Osteoblast (primary cell): ENCODE results near the gene TBC1D9B. TPM values are rescaled to one million over a fixed set of nuclear protein-coding genes. Genes with fewer than 3 reads are reported as not detected.
A peak's percentile ranks its signal among the peaks of the same experiment; 100 is the strongest.

Experiments
- DNase-seq: peaks from one replicate; pipeline ENCODE4 v3.0.0; 2011; ENCODE audit warnings: low spot score, mixed read lengths; ENCODE audit not compliant: insufficient read length; ENCODE audit errors: missing footprints
- H2AFZ ChIP-seq: 2 replicates; pipeline ENCODE4 v1.6.0; 2011; ENCODE audit warnings: mild to moderate bottlenecking, low read length
- H3K27ac ChIP-seq: 2 replicates; pipeline ENCODE4 v1.5.1; 2011; ENCODE audit warnings: mild to moderate bottlenecking, low read depth, low read length, moderate library complexity
- H3K27me3 ChIP-seq: 2 replicates; pipeline ENCODE4 v1.6.0; 2012; ENCODE audit warnings: mild to moderate bottlenecking, control low read depth, inconsistent platforms, low read length, moderate library complexity; ENCODE audit not compliant: insufficient read depth
- H3K36me3 ChIP-seq: 2 replicates; pipeline ENCODE4 v1.5.1; 2011; ENCODE audit warnings: mild to moderate bottlenecking, low read length, control low read depth, moderate library complexity; ENCODE audit not compliant: insufficient read depth
- H3K4me1 ChIP-seq: 2 replicates; pipeline ENCODE4 v1.5.1; 2011; ENCODE audit warnings: mild to moderate bottlenecking, low read length, control low read depth, moderate library complexity; ENCODE audit not compliant: insufficient read depth
- H3K4me2 ChIP-seq: 2 replicates; pipeline ENCODE4 v1.6.0; 2011; ENCODE audit warnings: mild to moderate bottlenecking, low read length; ENCODE audit not compliant: insufficient read depth
- H3K4me3 ChIP-seq: fragments of 200-600 bp; sonication (generic); 3 replicates; pipeline ENCODE4 v1.5.1; 2012; ENCODE audit warnings: mild to moderate bottlenecking, low read length, inconsistent platforms; ENCODE audit not compliant: insufficient read depth
- H3K79me2 ChIP-seq: 2 replicates; pipeline ENCODE4 v1.6.0; 2012; ENCODE audit warnings: mild to moderate bottlenecking, low read length, control low read depth, inconsistent platforms; ENCODE audit not compliant: insufficient read depth
- H3K9me3 ChIP-seq: 2 replicates; pipeline ENCODE4 v1.5.1; 2011; ENCODE audit warnings: low read depth, low read length, control low read depth
- H4K20me1 ChIP-seq: 2 replicates; pipeline ENCODE4 v1.6.0; 2012; ENCODE audit warnings: mild to moderate bottlenecking, low read length, control low read depth; ENCODE audit not compliant: insufficient read depth
- total RNA-seq: library from RNA; depleted of rRNA; stranded (reverse); fragments of >200 nt; gene quantifications from 2 replicates; pipeline ENCODE4 v1.2.3, GENCODE V29; 2012
- TF ChIP-seq, protein P1 (sequence below): IDR thresholded peaks from 2 replicates; pipeline ENCODE4 v1.5.1; 2011; ENCODE audit warnings: mild to moderate bottlenecking, low read depth, low read length, moderate library complexity; ENCODE audit errors: extremely low read depth

Gene TBC1D9B
- total RNA-seq, 1 donor = 89.4 TPM

DNA sequence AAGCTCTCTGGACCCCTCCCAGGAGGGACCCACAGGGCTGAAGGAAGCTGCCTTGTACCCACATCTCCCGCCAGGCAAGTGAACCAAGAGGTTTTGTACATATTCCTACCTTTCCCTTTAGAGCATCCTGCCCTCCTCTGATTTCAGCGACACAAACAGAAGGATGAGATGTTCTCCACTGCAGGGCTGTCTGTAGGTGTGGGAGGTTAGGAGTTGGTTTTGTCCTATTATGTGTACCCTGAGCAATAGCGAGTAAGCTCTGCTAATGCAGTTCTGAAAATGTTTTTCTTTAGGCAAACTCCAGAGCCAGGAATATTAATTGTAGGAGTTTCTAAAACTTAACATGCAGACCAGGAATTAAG, 74.0 kb downstream of the TBC1D9B start:
- H3K4me2 ChIP-seq = no peak overlapping the region
- DNase-seq = peak; percentile 9
- no peaks in the 10 kb centered on the region for H3K27me3 ChIP-seq
- H4K20me1 ChIP-seq = peaks cover 47% of the 10 kb centered on the region
- no peak overlapping the region for H2AFZ ChIP-seq
- no peak overlapping the region for H3K27ac ChIP-seq
- H3K4me3 ChIP-seq = no peak overlapping the region
- H3K9me3 ChIP-seq = no peaks in the 10 kb centered on the region
- TF ChIP-seq, protein P1, sequence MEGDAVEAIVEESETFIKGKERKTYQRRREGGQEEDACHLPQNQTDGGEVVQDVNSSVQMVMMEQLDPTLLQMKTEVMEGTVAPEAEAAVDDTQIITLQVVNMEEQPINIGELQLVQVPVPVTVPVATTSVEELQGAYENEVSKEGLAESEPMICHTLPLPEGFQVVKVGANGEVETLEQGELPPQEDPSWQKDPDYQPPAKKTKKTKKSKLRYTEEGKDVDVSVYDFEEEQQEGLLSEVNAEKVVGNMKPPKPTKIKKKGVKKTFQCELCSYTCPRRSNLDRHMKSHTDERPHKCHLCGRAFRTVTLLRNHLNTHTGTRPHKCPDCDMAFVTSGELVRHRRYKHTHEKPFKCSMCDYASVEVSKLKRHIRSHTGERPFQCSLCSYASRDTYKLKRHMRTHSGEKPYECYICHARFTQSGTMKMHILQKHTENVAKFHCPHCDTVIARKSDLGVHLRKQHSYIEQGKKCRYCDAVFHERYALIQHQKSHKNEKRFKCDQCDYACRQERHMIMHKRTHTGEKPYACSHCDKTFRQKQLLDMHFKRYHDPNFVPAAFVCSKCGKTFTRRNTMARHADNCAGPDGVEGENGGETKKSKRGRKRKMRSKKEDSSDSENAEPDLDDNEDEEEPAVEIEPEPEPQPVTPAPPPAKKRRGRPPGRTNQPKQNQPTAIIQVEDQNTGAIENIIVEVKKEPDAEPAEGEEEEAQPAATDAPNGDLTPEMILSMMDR = no peak
- peaks cover 29% of the 10 kb centered on the region for H3K79me2 ChIP-seq
- no peaks in the 10 kb centered on the region for H3K4me1 ChIP-seq
- H3K36me3 ChIP-seq = peaks cover 83% of the 10 kb centered on the region

DNA sequence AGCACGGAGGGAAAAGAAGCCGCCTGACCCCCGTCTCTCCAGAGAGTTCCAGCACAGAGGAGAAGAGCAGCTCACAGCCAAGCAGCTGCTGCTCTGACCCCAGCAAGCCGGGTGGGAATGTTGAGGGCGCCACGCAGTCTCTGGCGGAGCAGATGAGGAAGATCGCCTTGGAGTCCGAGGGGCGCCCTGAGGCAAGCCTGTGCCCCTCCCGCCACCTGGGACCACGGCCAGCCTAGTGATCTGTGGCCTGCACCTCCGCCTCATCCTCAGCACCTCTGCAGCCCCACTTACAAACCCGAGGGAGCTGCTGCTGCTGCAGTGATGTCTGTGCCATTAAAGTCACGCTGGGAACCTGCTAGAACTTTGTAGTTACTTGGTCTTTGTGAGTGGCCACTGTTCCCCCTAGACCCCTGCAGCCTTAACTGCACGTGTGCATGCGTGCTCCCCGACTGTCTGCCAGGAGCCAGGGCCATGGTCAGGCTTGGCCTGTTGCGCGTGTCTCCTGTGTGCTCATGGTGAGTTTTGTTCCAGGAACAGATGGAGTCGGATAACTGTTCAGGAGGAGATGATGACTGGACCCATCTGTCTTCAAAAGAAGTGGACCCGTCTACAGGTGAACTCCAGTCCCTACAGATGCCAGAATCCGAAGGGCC, 74.5 kb downstream of the TBC1D9B start:
- Histone ChIP-seq H3K4me2 (no peak overlapping the region), H3K27ac (no peak overlapping the region), H4K20me1 (peaks cover 49% of the 10 kb centered on the region), H3K79me2 (peaks cover 30% of the 10 kb centered on the region), H2AFZ (no peak overlapping the region), H3K9me3 (no peaks in the 10 kb centered on the region), H3K4me3 (no peak overlapping the region), H3K27me3 (no peaks in the 10 kb centered on the region), H3K36me3 (peaks cover 84% of the 10 kb centered on the region), H3K4me1 (no peaks in the 10 kb centered on the region)
- TF ChIP-seq, protein P1 = no peak
- peak; percentile 36 for DNase-seq

DNA sequence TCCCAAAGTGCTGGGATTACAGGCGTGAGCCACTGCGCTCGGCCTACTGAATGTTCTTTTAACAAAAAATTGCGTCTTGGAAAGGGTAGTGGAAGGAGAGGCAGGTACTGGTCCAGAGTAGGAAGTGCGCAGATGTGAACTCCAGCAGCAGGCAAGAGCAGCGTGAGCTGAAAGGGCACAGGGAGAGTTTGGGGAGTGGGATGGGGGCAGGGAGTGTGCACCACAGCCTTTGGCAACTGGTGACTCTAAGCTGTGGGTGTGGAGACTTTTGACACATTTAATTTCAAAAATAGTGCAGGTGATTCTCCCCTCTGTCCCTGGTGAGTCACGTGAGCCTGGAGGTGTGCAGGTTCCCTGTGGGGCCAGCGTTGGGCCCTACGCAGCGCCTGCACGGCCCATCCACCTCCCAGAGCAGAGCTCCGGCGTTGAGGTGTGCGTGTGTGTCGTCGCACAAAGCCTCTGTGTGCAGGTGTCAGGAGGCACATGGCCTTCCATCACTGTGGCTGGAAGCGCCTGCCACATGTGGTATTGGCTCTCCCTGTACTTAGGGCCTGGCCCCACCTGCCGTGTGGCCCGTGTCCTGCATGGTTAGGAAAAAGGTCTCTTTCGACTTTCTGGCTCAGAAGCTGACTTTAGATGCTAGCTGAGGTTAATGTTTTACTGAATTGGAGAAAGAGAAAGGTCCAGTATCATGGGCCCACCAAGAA, 75.5 kb downstream of the TBC1D9B start:
- H3K4me1 ChIP-seq = no peaks in the 10 kb centered on the region
- H3K27ac ChIP-seq = no peak overlapping the region
- H3K4me2 ChIP-seq = no peak overlapping the region
- peaks cover 38% of the 10 kb centered on the region for H3K79me2 ChIP-seq
- peaks cover 46% of the 10 kb centered on the region for H4K20me1 ChIP-seq
- no peak overlapping the region for H2AFZ ChIP-seq
- no peaks in the 10 kb centered on the region for H3K9me3 ChIP-seq
- TF ChIP-seq, protein P1 = no peak
- peak; percentile 70 for DNase-seq
- peaks cover 83% of the 10 kb centered on the region for H3K36me3 ChIP-seq
- H3K27me3 ChIP-seq = no peaks in the 10 kb centered on the region
- no peak overlapping the region for H3K4me3 ChIP-seq

DNA sequence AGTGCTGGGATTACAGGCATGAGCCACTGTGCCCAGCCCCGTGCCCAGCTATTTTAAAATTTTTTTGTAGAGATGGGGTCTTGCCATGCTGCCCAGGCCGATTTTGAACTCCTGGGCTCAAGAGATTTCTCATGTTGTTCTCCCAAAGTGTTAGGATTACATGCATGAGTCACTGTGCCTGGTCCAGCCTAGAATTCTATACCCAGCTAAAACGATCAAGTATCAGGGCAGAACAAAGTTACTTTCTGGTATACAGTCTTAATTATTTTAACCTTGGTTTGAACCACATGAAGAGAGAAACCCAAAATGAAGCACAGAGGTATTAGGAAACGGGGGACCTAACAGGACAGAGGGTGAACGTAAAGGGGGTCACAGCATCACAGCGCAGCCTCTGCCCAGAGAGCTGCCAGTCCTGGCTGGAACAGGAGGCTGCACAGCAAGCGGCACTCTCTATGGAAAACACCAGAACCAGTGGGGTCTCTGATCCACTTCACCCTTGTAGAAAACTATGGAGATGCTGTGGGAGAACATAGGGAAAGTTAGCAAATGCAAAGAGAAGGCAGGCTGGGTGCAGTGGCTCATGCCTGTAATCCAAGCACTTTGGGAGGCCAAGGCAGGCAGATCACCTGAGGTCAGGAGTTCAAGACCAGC, 76.8 kb downstream of the TBC1D9B start:
- no peaks in the 10 kb centered on the region for H3K4me1 ChIP-seq
- no peak overlapping the region for H3K27ac ChIP-seq
- peak; percentile 10 for DNase-seq
- peaks cover 45% of the 10 kb centered on the region for H3K79me2 ChIP-seq
- no peaks in the 10 kb centered on the region for H3K9me3 ChIP-seq
- no peaks in the 10 kb centered on the region for H3K27me3 ChIP-seq
- H4K20me1 ChIP-seq = peaks cover 52% of the 10 kb centered on the region
- H2AFZ ChIP-seq = no peak overlapping the region
- no peak overlapping the region for H3K4me3 ChIP-seq
- H3K36me3 ChIP-seq = peaks cover 81% of the 10 kb centered on the region
- TF ChIP-seq, protein P1 = no peak
- H3K4me2 ChIP-seq = no peak overlapping the region
